HG03159 (cell line): ENCODE results near the gene TMEM91.

Experiments used
- ATAC-seq: cut with Tn5 transposase; IDR thresholded peaks from one replicate; pipeline ENCODE4 v1.9.1; 2021; ENCODE audit warnings: mild to moderate bottlenecking, moderate library complexity; ENCODE audit not compliant: unreplicated experiment

Gene TMEM91

GRCh38 chr19:41427647-41428480, 51.5 kb downstream of the TMEM91 start:
- ATAC-seq: no peak

DNA sequence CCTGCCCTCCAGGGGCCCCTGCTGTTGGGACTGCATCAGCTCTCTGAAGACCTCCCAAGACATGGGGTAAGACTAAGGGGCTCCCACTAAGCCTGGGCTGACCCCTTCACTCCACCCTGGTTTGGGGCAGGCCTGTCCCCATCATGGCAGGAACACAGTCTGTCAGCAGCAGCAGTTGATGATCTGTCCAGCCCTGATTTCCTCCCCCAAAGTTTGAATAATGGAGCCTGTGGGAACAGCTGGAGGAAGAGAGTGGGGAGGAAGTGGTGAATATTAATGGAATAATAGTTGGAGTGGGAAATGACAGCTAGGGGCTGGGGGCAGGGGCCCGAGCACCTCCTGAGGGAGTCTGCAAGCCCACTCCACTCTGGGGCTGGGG, 52.1 kb downstream of the TMEM91 start:
- no peak for ATAC-seq

- no peak for ATAC-seq
Measured at GRCh38 chr19:41430922-41431321, 54.6 kb downstream of the TMEM91 start.

GRCh38 chr19:41431426-41432386, 55.4 kb downstream of the TMEM91 start:
- ATAC-seq: no peak

- no peak for ATAC-seq
Measured at GRCh38 chr19:41433171-41433570, 56.8 kb downstream of the TMEM91 start.
